K562 (cell line): ENCODE results near the gene MEX3C. TPM values are rescaled to one million over a fixed set of nuclear protein-coding genes. Genes with fewer than 3 reads are reported as not detected.
A peak's percentile ranks its signal among the peaks of the same experiment; 100 is the strongest.

Source experiments
- IFI16 ChIP-seq: fragments of 250-450 bp; sonication (Bioruptor Pico); IDR thresholded peaks from 2 replicates; pipeline ENCODE4 v2.1.2; 2022; ENCODE audit warnings: mild to moderate bottlenecking, inconsistent platforms
- IRF2 ChIP-seq: sonication (generic); formaldehyde crosslinking; IDR thresholded peaks from 2 replicates; pipeline ENCODE4 v1.8.1; 2022; ENCODE audit warnings: mild to moderate bottlenecking, missing genetic modification reagents
- KDM1A ChIP-seq, 2 experiments: fragments of 450-650 bp; IDR thresholded peaks; 2 replicates each; pipeline ENCODE4 v1.6.1; 2016; ENCODE audit warnings: mild to moderate bottlenecking in 2 of 2
- SREBF2 ChIP-seq: sonication (generic); formaldehyde crosslinking; IDR thresholded peaks from 2 replicates; pipeline ENCODE4 v1.4.0; 2020; ENCODE audit warnings: mild to moderate bottlenecking, missing genetic modification reagents
- SUPT5H ChIP-seq: fragments of 450-650 bp; IDR thresholded peaks from 2 replicates; pipeline ENCODE4 v1.6.1; 2016
- ZC3H11A ChIP-seq: IDR thresholded peaks from 2 replicates; pipeline ENCODE4 v1.6.1; 2012; ENCODE audit warnings: low read depth, low read length, improper control_type of control experiment
- ZFPM2 ChIP-seq: fragments of 250-450 bp; sonication (Bioruptor Pico); IDR thresholded peaks from 2 replicates; pipeline ENCODE4 v1.5.1; 2022; ENCODE audit warnings: mild to moderate bottlenecking
- ZNF347 ChIP-seq: fragments of 450-650 bp; formaldehyde crosslinking; IDR thresholded peaks from 2 replicates; pipeline ENCODE4 v1.4.0; 2020; ENCODE audit warnings: low read depth, mild to moderate bottlenecking, moderate library complexity
- ZNF589 ChIP-seq: fragments of 200-800 bp; sonication (Bioruptor generic); IDR thresholded peaks from 2 replicates; pipeline ENCODE4 v1.6.1; 2016; ENCODE audit warnings: low read depth, missing genetic modification characterization, missing compliant biosample characterization
- polyA plus RNA-seq, 8 experiments: library from polyadenylated mRNA; depleted of rRNA in 4 of 8; stranded (reverse) in 5 of 8; unstranded in 3 of 8; fragments of >200 nt; fragmentation: Nextera tagmentation in 2 of 8; fragmentation: Illumina TruSeq in 1 of 8; extraction: Ambion mirVana in 2 of 8; extraction: Trizol in 1 of 8; gene quantifications; 2 replicates each; pipeline versions ENCODE4 v1.2.1 to v1.2.3, GENCODE V29; 2011 to 2014; ENCODE audit warnings: inconsistent platforms in 1 of 8, missing spikeins in 1 of 8
- total RNA-seq, 7 experiments: library from RNA; depleted of rRNA in 6 of 7; stranded (reverse); fragments of >200 nt in 6 of 7; fragmentation: Illumina TruSeq in 2 of 7; extraction: Trizol in 2 of 7; gene quantifications; 2 replicates each; pipeline versions ENCODE4 v1.2.1 to v1.2.3, GENCODE V29; 2011 to 2021; ENCODE audit warnings: low replicate concordance in 1 of 7
- TF ChIP-seq, protein P1 (sequence below): fragments of 450-650 bp; formaldehyde crosslinking; IDR thresholded peaks from 2 replicates; pipeline ENCODE4 v1.4.0; 2020; ENCODE audit warnings: mild to moderate bottlenecking, moderate library complexity
- TF ChIP-seq, protein P2 (sequence below), 2 experiments: fragments of 450-650 bp; IDR thresholded peaks; 2 replicates each; pipeline ENCODE4 v1.6.1; 2018; ENCODE audit warnings: mild to moderate bottlenecking in 2 of 2, low read depth in 1 of 2; ENCODE audit not compliant: partially characterized antibody in 2 of 2
- TF ChIP-seq, protein P3 (sequence below): sonication (generic); formaldehyde crosslinking; IDR thresholded peaks from 2 replicates; pipeline ENCODE4 v1.8.1; 2023; ENCODE audit warnings: missing genetic modification reagents, mild to moderate bottlenecking, borderline replicate concordance
- TF ChIP-seq, protein P4 (sequence below), 3 experiments: IDR thresholded peaks in 2 of 3; conservative IDR thresholded peaks in 1 of 3; 2 replicates each; pipeline ENCODE4 v1.5.1; 2011 to 2012; ENCODE audit warnings: low read length in 3 of 3, mild to moderate bottlenecking in 3 of 3, control low read depth in 2 of 3, improper control_type of control experiment in 1 of 3, inconsistent platforms in 1 of 3, low read depth in 1 of 3, mixed read lengths in 1 of 3, moderate library complexity in 1 of 3; ENCODE audit not compliant: insufficient read depth in 2 of 3

The MEX3C gene
- total and polyA plus RNA-seq, 9 of the 15 experiments (the other 6 are each of a cell fraction or from before 2014, with no cell fraction given), result 2.4 to 14.2 (median 10.6) TPM

DNA sequence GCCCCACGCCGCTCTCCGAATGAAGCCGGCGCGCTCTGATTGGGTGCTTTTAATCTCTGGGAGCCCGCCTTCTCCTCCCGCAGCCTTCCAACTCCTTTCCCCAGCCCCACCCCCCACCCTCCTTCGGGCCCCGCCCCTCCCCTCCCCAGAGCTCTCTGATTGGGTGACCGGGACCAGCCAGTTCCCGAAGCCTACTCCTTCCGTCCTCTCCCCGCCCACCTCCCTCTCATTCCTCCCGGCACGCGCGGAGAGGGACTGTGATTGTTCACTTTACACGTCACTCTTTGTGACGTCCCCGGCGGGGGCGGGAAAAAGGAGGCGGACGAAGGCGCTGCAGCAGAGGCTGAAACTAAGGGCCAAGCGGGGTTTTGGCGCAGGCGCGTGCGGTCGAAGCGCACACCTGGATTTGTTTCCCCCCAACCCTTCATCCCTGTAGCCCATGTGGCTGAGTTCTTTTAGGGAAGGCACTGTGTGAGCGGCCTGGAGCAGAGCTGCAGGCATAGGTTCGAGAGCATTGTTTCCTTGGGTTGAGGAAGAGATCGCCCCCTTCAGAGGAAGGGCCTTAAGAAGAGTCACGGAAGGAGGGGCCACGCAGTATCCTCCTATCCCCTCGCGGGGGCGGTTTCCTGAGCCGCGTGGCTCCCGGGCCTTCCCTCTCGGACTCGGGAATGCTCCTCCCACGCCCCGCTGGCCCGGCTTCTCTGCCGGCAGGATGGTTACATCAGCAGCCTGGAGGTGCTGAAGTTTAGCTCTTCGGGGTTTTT, at the start of gene MEX3C (continued):
- TF ChIP-seq ZFPM2 (CRISPR knock-in tag), result no peak
- no peak for TF ChIP-seq IRF2
- TF ChIP-seq, protein P1, sequence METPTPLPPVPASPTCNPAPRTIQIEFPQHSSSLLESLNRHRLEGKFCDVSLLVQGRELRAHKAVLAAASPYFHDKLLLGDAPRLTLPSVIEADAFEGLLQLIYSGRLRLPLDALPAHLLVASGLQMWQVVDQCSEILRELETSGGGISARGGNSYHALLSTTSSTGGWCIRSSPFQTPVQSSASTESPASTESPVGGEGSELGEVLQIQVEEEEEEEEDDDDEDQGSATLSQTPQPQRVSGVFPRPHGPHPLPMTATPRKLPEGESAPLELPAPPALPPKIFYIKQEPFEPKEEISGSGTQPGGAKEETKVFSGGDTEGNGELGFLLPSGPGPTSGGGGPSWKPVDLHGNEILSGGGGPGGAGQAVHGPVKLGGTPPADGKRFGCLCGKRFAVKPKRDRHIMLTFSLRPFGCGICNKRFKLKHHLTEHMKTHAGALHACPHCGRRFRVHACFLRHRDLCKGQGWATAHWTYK, result 0 out of 2 replicates have a peak, but pooled peaks have one; percentile 25
- no peak for TF ChIP-seq KDM1A (IDR thresholded peaks at IDR 0.05)
- peak; percentile 74 for TF ChIP-seq SUPT5H
- TF ChIP-seq, protein P2, sequence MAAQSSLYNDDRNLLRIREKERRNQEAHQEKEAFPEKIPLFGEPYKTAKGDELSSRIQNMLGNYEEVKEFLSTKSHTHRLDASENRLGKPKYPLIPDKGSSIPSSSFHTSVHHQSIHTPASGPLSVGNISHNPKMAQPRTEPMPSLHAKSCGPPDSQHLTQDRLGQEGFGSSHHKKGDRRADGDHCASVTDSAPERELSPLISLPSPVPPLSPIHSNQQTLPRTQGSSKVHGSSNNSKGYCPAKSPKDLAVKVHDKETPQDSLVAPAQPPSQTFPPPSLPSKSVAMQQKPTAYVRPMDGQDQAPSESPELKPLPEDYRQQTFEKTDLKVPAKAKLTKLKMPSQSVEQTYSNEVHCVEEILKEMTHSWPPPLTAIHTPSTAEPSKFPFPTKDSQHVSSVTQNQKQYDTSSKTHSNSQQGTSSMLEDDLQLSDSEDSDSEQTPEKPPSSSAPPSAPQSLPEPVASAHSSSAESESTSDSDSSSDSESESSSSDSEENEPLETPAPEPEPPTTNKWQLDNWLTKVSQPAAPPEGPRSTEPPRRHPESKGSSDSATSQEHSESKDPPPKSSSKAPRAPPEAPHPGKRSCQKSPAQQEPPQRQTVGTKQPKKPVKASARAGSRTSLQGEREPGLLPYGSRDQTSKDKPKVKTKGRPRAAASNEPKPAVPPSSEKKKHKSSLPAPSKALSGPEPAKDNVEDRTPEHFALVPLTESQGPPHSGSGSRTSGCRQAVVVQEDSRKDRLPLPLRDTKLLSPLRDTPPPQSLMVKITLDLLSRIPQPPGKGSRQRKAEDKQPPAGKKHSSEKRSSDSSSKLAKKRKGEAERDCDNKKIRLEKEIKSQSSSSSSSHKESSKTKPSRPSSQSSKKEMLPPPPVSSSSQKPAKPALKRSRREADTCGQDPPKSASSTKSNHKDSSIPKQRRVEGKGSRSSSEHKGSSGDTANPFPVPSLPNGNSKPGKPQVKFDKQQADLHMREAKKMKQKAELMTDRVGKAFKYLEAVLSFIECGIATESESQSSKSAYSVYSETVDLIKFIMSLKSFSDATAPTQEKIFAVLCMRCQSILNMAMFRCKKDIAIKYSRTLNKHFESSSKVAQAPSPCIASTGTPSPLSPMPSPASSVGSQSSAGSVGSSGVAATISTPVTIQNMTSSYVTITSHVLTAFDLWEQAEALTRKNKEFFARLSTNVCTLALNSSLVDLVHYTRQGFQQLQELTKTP (IDR thresholded peaks at IDR 0.05; ENCODE audit: low read depth in 1 of 2, partially characterized antibody in 2 of 2), result peak in 1 of 2 experiments; percentile 46
- TF ChIP-seq IFI16 (CRISPR knock-in tag), result no peak
- no peak for TF ChIP-seq ZNF347 (CRISPR knock-in tag)
- TF ChIP-seq, protein P3, sequence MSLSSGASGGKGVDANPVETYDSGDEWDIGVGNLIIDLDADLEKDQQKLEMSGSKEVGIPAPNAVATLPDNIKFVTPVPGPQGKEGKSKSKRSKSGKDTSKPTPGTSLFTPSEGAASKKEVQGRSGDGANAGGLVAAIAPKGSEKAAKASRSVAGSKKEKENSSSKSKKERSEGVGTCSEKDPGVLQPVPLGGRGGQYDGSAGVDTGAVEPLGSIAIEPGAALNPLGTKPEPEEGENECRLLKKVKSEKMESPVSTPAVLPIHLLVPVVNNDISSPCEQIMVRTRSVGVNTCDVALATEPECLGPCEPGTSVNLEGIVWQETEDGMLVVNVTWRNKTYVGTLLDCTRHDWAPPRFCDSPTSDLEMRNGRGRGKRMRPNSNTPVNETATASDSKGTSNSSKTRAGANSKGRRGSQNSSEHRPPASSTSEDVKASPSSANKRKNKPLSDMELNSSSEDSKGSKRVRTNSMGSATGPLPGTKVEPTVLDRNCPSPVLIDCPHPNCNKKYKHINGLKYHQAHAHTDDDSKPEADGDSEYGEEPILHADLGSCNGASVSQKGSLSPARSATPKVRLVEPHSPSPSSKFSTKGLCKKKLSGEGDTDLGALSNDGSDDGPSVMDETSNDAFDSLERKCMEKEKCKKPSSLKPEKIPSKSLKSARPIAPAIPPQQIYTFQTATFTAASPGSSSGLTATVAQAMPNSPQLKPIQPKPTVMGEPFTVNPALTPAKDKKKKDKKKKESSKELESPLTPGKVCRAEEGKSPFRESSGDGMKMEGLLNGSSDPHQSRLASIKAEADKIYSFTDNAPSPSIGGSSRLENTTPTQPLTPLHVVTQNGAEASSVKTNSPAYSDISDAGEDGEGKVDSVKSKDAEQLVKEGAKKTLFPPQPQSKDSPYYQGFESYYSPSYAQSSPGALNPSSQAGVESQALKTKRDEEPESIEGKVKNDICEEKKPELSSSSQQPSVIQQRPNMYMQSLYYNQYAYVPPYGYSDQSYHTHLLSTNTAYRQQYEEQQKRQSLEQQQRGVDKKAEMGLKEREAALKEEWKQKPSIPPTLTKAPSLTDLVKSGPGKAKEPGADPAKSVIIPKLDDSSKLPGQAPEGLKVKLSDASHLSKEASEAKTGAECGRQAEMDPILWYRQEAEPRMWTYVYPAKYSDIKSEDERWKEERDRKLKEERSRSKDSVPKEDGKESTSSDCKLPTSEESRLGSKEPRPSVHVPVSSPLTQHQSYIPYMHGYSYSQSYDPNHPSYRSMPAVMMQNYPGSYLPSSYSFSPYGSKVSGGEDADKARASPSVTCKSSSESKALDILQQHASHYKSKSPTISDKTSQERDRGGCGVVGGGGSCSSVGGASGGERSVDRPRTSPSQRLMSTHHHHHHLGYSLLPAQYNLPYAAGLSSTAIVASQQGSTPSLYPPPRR (CRISPR knock-in tag), result no peak
- TF ChIP-seq, protein P4, sequence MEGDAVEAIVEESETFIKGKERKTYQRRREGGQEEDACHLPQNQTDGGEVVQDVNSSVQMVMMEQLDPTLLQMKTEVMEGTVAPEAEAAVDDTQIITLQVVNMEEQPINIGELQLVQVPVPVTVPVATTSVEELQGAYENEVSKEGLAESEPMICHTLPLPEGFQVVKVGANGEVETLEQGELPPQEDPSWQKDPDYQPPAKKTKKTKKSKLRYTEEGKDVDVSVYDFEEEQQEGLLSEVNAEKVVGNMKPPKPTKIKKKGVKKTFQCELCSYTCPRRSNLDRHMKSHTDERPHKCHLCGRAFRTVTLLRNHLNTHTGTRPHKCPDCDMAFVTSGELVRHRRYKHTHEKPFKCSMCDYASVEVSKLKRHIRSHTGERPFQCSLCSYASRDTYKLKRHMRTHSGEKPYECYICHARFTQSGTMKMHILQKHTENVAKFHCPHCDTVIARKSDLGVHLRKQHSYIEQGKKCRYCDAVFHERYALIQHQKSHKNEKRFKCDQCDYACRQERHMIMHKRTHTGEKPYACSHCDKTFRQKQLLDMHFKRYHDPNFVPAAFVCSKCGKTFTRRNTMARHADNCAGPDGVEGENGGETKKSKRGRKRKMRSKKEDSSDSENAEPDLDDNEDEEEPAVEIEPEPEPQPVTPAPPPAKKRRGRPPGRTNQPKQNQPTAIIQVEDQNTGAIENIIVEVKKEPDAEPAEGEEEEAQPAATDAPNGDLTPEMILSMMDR (IDR thresholded peaks at IDR 0.05 in 2 of 3, conservative IDR thresholded peaks at IDR 0.05 in 1 of 3; ENCODE audit: insufficient read depth in 2 of 3, low read depth in 1 of 3, low read length in 3 of 3), result peak in 2 of 3 experiments; percentile 30 to 41; a peak in 4 of 6 replicates
- TF ChIP-seq SREBF2 (CRISPR knock-in tag), result no peak
- TF ChIP-seq ZC3H11A, result no peak
- peak; percentile 77 for TF ChIP-seq ZNF589 (CRISPR knock-in tag)
